Vagina (tissue), 2 donors: Measurements from ENCODE around the gene SEL1L.

Experiments
- CTCF ChIP-seq, 3 experiments: fragments of 450-650 bp in 2 of 3; fragments of 200-600 bp in 1 of 3; sonication (generic) in 1 of 3; IDR thresholded peaks; one replicate each; pipeline ENCODE4 v1.5.1; 2017 to 2019; ENCODE audit warnings: antibody characterized with exemption in 3 of 3, mild to moderate bottlenecking in 2 of 3, moderate library complexity in 2 of 3
- POLR2A ChIP-seq, 2 donors: fragments of 450-650 bp; IDR thresholded peaks; one replicate each; pipeline ENCODE4 v1.6.1; 2017; ENCODE audit warnings: antibody characterized with exemption in 2 of 2, mild to moderate bottlenecking in 2 of 2, moderate library complexity in 2 of 2
- POLR2AphosphoS5 ChIP-seq, 2 donors: sonication (generic); formaldehyde crosslinking; IDR thresholded peaks; one replicate each; pipeline ENCODE4 v1.9.0; 2017; ENCODE audit warnings: antibody characterized with exemption in 2 of 2, mild to moderate bottlenecking in 2 of 2, low read depth in 1 of 2; ENCODE audit not compliant: insufficient read depth in 1 of 2

- TF ChIP-seq POLR2AphosphoS5 (IDR thresholded peaks at IDR 0.05; ENCODE audit: insufficient read depth in 1 of 2, low read depth in 1 of 2), result no peak
- no peak for TF ChIP-seq POLR2A (IDR thresholded peaks at IDR 0.05)
- TF ChIP-seq CTCF (IDR thresholded peaks at IDR 0.05), result no peak
Observed at GRCh38 chr14:81450976-81451375, 82.7 kb downstream of the SEL1L start.
